HL-60 (cell line): ENCODE measurements around the gene BACE1.

ENCODE experiments used
- DNase-seq, 2 experiments: peaks; one replicate each; pipeline ENCODE4 v3.0.0-alpha.2; 2010 to 2020; ENCODE audit warnings: low read depth in 1 of 2, low spot score in 1 of 2
- H3K27ac ChIP-seq: fragments of 250-450 bp; sonication (Bioruptor Pico); replicated peaks from 2 replicates; pipeline ENCODE4 v1.5.1; 2020; ENCODE audit warnings: mild to moderate bottlenecking, moderate library complexity
- H3K27me3 ChIP-seq: fragments of 250-450 bp; sonication (Bioruptor Pico); 2 replicates; pipeline ENCODE4 v1.5.1; 2021; ENCODE audit warnings: mild to moderate bottlenecking, moderate library complexity; ENCODE audit not compliant: insufficient read depth, poor library complexity, severe bottlenecking
- H3K4me3 ChIP-seq: replicated peaks from 2 replicates; pipeline ENCODE4 v1.5.1; 2011; ENCODE audit warnings: mild to moderate bottlenecking, control low read depth, low read length; ENCODE audit not compliant: insufficient read depth
- GABPA ChIP-seq: IDR thresholded peaks from 2 replicates; pipeline ENCODE4 v1.6.1; 2012; ENCODE audit warnings: low read depth
- POLR2AphosphoS5 ChIP-seq: IDR thresholded peaks from 2 replicates; pipeline ENCODE4 v1.6.1; 2012; ENCODE audit warnings: low read depth
- SPI1 ChIP-seq: IDR thresholded peaks from 2 replicates; pipeline ENCODE4 v1.6.1; 2012; ENCODE audit warnings: low read depth, mild to moderate bottlenecking, borderline replicate concordance
- TF ChIP-seq, protein P1 (sequence below): IDR thresholded peaks from 2 replicates; pipeline ENCODE4 v1.6.1; 2012; ENCODE audit warnings: low read depth; ENCODE audit not compliant: insufficient replicate concordance
- TF ChIP-seq, protein P2 (sequence below): IDR thresholded peaks from one replicate; pipeline ENCODE4 v1.5.1; 2011; ENCODE audit warnings: low read length, control low read depth, inconsistent platforms; ENCODE audit not compliant: insufficient read depth

BACE1 gene

DNA sequence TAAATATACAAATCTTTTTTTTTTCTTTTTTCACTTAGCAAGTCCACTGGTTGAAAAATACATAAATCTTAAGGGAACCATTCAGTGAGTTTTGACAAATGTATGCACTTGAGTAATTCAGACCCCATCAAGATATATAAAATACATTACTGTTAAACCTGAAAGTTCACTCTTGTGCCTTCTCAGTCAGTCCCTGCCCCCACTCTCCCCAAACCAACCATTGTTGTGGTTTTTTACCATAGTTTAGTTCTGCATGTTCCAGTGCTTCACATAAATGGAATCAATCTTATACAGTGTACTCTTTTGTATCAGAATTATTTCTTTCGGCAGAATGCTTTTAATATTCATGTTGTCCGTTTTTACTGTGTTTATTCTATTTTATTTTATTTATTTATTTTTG is 57.5 kb downstream of the BACE1 start:
- H3K27ac ChIP-seq = no peak overlapping the region
- TF ChIP-seq, protein P1, sequence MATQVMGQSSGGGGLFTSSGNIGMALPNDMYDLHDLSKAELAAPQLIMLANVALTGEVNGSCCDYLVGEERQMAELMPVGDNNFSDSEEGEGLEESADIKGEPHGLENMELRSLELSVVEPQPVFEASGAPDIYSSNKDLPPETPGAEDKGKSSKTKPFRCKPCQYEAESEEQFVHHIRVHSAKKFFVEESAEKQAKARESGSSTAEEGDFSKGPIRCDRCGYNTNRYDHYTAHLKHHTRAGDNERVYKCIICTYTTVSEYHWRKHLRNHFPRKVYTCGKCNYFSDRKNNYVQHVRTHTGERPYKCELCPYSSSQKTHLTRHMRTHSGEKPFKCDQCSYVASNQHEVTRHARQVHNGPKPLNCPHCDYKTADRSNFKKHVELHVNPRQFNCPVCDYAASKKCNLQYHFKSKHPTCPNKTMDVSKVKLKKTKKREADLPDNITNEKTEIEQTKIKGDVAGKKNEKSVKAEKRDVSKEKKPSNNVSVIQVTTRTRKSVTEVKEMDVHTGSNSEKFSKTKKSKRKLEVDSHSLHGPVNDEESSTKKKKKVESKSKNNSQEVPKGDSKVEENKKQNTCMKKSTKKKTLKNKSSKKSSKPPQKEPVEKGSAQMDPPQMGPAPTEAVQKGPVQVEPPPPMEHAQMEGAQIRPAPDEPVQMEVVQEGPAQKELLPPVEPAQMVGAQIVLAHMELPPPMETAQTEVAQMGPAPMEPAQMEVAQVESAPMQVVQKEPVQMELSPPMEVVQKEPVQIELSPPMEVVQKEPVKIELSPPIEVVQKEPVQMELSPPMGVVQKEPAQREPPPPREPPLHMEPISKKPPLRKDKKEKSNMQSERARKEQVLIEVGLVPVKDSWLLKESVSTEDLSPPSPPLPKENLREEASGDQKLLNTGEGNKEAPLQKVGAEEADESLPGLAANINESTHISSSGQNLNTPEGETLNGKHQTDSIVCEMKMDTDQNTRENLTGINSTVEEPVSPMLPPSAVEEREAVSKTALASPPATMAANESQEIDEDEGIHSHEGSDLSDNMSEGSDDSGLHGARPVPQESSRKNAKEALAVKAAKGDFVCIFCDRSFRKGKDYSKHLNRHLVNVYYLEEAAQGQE = no peak
- TF ChIP-seq GABPA (no peak), SPI1 (no peak), POLR2AphosphoS5 (no peak)
- TF ChIP-seq, protein P2, sequence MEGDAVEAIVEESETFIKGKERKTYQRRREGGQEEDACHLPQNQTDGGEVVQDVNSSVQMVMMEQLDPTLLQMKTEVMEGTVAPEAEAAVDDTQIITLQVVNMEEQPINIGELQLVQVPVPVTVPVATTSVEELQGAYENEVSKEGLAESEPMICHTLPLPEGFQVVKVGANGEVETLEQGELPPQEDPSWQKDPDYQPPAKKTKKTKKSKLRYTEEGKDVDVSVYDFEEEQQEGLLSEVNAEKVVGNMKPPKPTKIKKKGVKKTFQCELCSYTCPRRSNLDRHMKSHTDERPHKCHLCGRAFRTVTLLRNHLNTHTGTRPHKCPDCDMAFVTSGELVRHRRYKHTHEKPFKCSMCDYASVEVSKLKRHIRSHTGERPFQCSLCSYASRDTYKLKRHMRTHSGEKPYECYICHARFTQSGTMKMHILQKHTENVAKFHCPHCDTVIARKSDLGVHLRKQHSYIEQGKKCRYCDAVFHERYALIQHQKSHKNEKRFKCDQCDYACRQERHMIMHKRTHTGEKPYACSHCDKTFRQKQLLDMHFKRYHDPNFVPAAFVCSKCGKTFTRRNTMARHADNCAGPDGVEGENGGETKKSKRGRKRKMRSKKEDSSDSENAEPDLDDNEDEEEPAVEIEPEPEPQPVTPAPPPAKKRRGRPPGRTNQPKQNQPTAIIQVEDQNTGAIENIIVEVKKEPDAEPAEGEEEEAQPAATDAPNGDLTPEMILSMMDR = no peak
- H3K27me3 ChIP-seq = no peaks in the 10 kb centered on the region
- DNase-seq = no peak
- no peak overlapping the region for H3K4me3 ChIP-seq

DNA sequence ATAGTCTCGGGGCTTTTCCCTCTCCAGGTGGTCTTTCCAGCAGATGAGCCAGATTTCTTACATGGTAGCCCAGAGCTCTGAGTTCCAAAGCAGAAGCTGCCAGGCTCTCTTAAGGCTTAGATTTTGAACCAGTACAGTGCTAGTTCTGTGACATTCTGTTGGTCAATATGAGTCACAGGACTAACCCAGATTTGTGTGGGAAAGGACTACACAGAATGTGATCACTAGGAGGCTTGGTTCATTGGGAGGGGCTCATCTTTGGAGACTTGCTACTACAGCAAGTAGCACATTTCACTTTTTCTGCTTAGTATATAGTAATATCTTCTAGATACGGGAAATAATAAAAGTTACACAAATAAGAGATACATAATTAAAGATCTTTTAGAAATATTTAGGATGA is 59.5 kb downstream of the BACE1 start:
- Histone ChIP-seq H3K4me3 (no peak overlapping the region), H3K27me3 (no peaks in the 10 kb centered on the region), H3K27ac (no peak overlapping the region)
- DNase-seq = no peak
- TF ChIP-seq SPI1 = no peak
- TF ChIP-seq POLR2AphosphoS5 = no peak
- no peak for TF ChIP-seq GABPA
- TF ChIP-seq, protein P2 = no peak
- TF ChIP-seq, protein P1 = no peak

DNA sequence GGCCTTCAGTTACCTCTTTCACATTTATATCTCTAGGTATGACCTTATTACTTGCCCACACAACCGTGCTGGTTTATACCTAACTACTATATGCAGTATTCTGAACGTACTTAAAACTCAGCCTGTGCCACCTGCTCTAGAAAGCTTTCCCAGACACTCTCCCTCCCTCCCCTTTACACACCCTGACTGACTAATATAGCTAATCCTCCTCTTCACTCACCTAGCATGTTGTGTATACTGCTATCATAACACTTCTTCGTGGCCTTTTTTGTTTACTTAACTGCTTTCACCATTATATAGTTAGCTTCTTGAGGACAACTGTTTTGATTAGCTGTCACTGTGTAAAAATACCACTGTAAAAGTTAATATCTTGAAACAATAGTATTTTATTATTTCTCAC is 60.1 kb downstream of the BACE1 start:
- TF ChIP-seq SPI1 = no peak
- TF ChIP-seq, protein P2 = no peak
- TF ChIP-seq, protein P1 = no peak
- no peak for TF ChIP-seq GABPA
- TF ChIP-seq POLR2AphosphoS5 = no peak
- H3K27ac ChIP-seq = no peak overlapping the region
- no peak for DNase-seq
- no peak overlapping the region for H3K4me3 ChIP-seq
- H3K27me3 ChIP-seq = no peaks in the 10 kb centered on the region
